HG02938 (cell line): ENCODE measurements around the gene CCND3.
"Not testable (repeated sequence)": the region's sequence is repeated elsewhere in the genome, so short reads cannot be mapped to it uniquely, and the experiment has no call there.

ENCODE experiments used
- ATAC-seq: cut with Tn5 transposase; IDR thresholded peaks from one replicate; pipeline ENCODE4 v1.9.1; 2021; ENCODE audit warnings: mild to moderate bottlenecking, moderate library complexity; ENCODE audit not compliant: unreplicated experiment

The CCND3 gene

DNA sequence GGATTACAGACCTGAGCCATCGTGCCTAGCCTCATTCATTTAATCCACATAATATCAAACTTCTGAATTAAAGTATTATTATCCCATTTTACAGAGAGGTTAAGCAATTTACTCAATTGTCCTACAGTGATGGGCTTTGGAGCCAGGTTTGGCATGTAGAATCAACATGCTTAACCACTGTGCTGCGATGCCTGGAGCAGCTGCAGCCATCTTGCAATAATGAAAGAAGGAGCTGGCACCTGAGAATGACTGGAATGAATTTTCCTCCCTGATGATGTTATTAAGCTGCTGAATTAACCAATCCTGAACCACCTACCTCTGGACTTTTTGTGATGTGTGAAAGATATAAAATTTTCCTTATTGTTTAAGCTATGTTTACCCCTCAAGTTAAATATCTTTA, 13.1 kb upstream of the CCND3 start:
- ATAC-seq: no peak

GRCh38 chr6:41947581-41948220, 6.1 kb upstream of the CCND3 start:
- no peak for ATAC-seq

- no peak for ATAC-seq
These were observed 1.8 kb upstream of the CCND3 start for GRCh38 chr6:41943456-41943855.

- ATAC-seq: not testable (repeated sequence)
These were observed 1.3 kb upstream of the CCND3 start for GRCh38 chr6:41942882-41943281.

DNA sequence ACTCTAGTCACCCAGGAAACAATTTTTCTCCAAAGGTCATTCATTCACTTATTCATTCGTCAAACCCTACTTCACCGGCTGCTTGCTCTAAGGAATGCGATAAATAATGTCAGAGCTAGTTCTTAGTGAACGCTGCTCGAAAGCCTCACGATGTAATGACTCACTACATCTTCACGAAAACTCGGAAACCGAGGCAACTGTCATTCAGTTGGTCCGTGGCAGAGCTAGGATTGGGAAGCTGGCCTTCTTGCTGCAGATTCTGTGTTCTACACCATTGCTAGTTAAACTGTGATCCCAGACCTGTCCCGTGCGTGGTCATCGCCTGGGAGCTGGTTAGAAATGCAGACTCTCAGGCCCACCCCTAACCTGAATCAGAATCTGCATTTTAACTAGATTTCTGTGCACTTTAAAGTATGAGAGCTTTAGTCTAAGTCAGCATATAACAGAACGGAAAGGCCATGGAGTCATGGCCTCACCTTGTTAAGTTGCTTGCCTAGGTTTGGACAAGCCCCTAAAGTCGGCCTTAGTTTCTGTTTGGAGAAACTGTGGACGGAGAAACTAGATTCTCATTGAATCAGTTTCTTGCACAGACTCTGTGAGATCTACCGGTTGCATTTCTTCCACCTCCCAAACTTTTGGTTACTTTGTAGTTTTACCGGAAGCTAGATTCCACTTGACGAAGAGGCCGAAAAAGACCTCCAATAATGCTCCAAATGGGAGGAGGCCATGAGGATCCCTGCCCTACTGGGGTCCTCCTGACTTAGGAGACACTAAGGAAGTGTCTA, 651 bp upstream of the CCND3 start:
- ATAC-seq: peak; percentile 20

DNA sequence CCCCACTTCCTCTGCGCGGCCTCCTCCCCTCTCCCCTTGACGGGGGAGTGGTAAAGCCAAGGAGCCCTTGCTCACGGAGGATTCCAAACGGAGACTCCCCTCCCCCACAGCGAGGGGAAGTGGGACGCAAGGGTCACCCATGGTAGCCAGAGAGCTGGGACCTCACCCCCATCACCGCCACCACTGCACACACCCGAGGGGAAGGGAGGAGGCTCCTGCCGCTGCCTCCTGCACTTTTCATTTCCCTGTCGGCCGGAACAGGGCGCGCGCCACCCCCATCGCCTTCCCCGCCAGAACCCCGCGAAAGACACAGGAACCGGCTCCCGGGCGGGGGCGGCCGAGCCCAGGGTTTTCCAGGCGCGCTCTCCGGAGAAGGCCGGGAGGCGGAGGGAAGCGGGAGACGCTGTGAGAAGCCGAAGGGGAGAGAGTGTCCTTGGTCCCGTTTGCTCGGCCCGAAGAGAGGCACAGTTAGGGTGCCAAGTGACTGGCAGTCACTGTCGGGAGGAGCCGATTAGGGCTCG, 789 bp downstream of the CCND3 start:
- no peak for ATAC-seq

- ATAC-seq: no peak
These were observed 1.5 kb downstream of the CCND3 start for GRCh38 chr6:41939848-41940758.

DNA sequence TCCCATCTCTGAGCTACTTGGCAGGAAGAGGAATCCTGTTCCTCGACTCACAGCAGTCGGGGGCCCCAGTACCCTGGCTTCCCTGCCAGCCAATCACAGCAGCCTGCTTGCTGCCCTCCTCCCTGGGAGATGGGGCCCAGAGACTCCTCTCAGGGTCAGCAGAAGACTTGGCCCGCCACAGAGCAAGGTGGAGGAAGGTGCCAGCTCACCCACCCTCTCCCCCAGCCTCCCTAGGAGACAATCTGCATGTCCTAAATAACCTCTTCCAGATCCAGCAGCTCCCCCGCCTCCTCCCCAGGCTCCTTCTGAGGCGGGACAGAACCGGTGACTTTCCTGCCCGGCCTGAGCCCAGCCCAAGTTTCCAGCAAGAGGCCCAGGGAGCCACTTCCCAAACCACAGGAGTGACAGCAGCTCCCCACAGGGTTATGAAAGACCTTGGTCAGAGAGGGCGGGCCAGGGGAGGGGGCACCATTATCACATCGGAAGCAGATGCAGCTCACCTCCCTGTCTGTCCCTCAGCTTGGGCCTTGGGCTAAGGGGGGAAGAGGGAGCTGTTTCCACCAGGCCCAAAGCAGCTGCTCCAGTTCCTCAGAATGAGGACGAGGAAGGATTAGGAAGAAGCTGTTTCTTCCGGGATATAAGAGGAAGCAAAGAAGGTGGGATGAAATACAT, 2.3 kb downstream of the CCND3 start:
- no peak for ATAC-seq

GRCh38 chr6:41938590-41939175, 2.9 kb downstream of the CCND3 start:
- ATAC-seq: no peak

- no peak for ATAC-seq
These were observed 3.6 kb downstream of the CCND3 start for GRCh38 chr6:41937861-41938574.

DNA sequence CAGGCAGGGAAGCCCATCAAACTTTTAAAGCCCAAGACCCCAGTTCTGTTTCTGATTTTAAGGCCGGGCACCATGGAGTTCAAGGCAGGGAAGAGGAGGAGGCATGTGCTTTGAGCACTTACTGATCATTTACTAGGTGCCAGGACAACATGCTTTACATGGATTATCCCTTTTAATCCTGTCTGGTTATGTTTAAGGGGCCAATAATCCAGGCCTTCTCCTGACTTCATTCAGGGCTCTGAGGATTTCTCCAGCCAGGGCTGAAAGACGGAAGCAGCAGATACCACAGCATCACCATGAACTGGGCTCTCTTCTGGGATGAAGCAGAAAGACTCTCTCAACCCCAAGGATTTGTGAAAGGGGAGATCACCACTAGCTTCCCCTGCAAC, 4.1 kb downstream of the CCND3 start:
- no peak for ATAC-seq

DNA sequence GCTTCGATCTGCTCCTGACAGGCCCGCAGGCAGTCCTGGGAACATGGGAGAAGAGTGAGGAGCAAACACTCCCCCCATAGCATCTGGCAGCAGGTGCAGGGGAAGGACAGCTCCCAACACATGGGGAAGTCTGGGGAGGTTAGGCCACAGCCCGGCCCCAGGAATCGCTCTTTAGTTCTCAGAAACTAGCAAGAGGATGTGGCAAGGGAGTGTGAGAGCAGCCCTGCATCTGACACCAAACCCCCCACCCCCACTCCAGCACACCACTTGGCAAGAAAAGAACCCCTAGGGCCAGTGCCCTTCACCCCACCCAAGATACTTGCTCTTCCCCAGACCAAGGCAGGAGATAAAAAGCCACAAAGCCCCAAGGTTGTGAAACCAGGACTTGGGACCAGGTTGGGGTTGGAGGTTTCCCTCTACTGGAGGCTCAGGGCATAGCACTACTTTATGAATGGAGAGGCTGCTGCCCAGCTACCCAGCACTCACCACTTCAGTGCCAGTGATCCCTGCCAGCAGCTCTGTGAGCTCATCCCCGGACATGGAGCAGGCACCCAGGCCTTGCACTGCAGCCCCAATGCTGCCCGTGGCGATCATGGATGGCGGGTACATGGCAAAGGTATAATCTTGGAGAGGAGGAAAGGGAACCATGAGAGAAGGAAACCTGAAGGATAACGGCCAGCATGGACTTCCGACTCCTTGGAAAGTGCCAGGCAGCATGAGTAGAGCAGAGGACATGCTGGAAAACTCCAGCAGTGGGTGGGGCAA, 5.4 kb downstream of the CCND3 start:
- peak; percentile 45 for ATAC-seq

- ATAC-seq: no peak
These were observed 5.9 kb downstream of the CCND3 start for GRCh38 chr6:41935685-41936072.

DNA sequence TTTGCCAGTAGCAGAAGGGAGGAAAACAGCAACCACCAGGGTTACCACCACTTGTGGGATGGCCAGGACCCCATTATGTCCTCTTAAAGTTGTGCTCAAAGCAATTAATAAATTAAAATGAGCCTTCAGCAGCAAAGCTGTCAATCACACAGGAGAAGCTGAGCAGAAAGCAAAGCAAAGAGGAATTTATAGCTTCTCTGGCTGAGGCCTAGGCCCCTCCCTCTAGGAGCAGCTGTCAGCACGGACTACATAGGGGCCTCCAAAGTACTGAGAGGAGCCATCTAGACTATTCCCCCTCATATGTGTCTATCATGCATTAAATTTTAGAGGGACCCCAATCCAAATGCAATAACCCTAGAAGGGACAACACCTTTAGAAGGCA, 6.4 kb downstream of the CCND3 start:
- no peak for ATAC-seq

DNA sequence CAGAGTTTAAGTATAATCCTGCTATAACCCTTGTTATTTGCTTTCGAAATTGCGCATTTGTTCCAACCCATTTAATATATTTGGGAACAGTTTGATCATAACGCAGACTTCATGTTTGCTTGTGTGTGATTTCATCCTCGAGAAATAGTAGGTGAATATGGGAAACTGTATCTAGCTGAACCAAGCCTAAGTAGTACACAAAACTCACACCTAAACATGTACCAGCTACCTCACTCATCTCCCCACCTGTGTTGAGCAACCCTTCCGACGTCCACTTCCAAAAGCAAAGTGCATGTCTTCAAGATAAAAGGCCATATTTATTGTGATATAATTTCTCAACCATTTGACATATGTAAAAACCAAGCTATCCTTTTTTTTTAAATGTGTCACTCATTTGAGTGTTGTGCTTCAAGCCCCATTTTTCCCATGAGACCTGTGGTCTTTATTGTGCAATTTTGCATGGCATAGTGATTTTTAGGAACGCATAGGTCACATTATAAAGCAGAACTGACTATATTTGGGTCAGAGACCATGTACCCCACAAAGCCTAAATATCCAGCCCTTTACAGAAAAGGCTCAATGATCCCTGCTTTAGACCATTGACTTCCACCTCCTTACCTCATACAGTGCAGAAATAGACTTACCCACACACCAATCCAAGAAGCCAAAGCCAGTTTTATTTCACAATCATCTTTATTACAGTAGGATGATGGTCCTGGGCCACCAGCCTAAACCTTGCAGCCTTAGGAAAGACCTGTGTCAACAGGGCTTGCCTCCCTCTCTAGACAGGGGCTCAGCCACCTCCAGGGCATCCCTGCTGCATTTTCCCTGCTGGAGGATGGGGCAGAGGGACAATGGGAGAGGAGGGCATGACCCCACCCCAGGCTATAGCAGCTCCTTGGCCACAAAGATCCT, 7.1 kb downstream of the CCND3 start:
- no peak for ATAC-seq

DNA sequence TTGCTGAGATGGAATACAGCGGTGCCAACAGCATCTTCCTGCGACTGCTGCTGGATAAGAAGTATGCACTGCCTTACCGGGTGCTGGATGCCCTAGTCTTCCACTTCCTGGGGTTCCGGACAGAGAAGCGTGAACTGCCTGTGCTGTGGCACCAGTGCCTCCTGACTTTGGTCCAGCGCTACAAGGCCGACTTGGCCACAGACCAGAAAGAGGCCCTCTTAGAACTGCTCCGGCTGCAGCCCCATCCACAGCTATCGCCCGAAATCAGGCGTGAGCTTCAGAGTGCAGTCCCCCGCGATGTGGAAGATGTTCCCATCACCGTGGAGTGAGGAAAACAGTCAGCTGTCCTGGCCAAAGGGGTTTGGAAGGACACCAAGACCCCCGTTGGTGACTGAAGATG, 9.2 kb downstream of the CCND3 start:
- ATAC-seq: no peak

- no peak for ATAC-seq
These were observed 9.8 kb downstream of the CCND3 start for GRCh38 chr6:41931792-41932191.

- ATAC-seq: no peak
These were observed 11.7 kb downstream of the CCND3 start for GRCh38 chr6:41929924-41930323.
